NCI-H2107 treated with DMSO at 0.1 percent for 48 hours (cell line): ENCODE measurements around the gene PADI1.
A peak's percentile ranks its signal among the peaks of the same experiment; 100 is the strongest.

ENCODE experiments used
- DNase-seq: peaks from one replicate; lab custom pipeline; 2025; ENCODE audit not compliant: unreplicated experiment; lab: John Stamatoyannopoulos, UW

The PADI1 gene

GRCh38 chr1:17214876-17215544 is 10.1 kb downstream of the PADI1 start:
- DNase-seq, result no peak

- no peak for DNase-seq
Measured at GRCh38 chr1:17215545-17215890, 10.6 kb downstream of the PADI1 start.

- DNase-seq, result no peak
Measured at GRCh38 chr1:17216078-17216477, 11.2 kb downstream of the PADI1 start.

- no peak for DNase-seq
Measured at GRCh38 chr1:17217607-17218006, 12.7 kb downstream of the PADI1 start.

- DNase-seq, result no peak
Measured at GRCh38 chr1:17218939-17219338, 14.0 kb downstream of the PADI1 start.

GRCh38 chr1:17220287-17220686 is 15.4 kb downstream of the PADI1 start:
- no peak for DNase-seq

GRCh38 chr1:17222557-17222956 is 17.6 kb downstream of the PADI1 start:
- DNase-seq, result no peak

- DNase-seq, result no peak
Measured at GRCh38 chr1:17224434-17224833, 19.5 kb downstream of the PADI1 start.

DNA sequence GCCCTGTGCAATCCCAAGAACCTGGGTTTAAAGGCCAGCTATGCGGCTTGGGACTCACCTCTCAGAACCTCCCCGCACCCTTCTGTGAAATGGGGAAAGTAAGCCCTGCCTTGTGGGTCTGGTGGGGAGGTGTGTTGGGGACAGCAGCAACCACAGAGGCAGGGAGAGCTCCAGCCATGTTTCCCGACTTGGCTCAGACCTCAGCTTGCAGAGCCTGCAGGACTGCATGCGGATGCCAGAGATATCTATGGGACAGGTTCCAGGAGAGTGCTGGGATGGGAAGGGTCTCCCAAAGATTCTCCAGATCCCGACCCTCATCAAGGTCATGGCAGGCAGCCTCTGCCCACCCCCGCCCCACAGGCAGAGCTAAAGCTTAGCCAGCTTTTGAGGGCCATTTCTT is 20.2 kb downstream of the PADI1 start:
- no peak for DNase-seq

DNA sequence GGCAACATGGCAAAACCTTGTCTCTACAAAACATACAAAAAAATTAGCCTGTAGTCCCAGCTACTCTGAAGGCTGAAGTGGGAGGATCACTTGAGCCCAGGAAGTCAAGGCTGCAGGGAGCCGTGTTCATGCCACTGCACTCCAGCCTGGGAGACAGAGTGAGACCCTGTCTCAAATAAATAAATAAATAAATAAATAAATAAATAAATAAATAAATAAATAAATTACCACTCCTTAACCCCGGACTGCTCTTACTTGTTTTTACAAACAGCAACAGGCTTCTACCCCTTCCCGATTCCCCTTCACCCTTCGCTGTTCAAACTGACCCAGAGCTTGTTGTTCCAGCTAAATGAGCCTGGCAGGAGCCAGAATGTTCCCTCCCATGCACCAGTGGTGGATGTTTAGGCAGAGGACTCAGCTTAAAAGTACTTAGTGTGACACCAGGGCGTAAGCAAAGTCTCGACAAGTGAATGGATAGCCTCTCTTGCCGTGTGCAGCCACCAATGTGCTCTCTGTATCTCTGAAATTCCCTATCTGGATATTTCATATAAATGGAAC is 22.5 kb downstream of the PADI1 start:
- no peak for DNase-seq

GRCh38 chr1:17228619-17229018 is 23.7 kb downstream of the PADI1 start:
- DNase-seq, result no peak

DNA sequence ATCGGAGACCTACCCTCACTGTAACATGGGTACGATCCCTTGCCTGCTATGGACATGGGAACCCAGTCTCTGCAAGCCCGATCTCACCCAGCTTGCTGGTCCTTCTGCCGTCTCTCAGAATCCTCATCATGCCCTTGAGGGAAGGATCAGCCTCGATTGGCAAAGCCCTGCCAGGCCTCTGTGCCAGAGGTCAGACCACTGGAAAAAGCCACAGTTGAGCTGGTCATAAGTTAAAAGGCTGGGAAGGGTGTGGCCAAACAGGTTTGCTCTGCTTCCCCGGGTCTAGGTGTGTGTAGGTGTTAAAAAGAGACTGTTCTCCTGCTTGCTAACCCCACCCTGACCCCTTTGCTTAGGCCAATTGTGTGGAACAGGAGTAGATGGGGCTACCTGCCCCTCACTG is 24.5 kb downstream of the PADI1 start:
- no peak for DNase-seq

DNA sequence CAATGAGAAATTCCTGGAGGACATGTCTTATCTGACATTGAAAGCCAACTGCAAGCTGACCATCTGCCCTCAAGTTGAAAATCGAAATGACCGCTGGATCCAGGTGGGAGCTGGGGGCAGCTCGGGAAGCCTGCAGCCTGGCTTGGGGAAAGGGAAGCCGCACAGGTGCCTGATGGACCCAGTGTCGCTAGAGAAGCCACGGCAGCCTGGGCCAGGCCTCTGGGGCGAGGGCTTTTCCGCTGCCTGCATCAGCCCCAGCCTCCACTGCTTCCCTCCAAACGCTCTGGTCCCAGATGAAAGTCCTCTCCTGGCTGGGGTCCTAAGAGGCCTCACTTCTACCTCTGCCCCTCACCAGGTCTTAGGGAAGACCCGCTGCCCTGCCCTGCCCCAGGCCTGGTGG is 25.2 kb downstream of the PADI1 start:
- DNase-seq, result no peak

- no peak for DNase-seq
Measured at GRCh38 chr1:17230671-17231310, 25.9 kb downstream of the PADI1 start.

- no peak for DNase-seq
Measured at GRCh38 chr1:17232759-17233661, 28.1 kb downstream of the PADI1 start.

GRCh38 chr1:17233675-17234320 is 28.9 kb downstream of the PADI1 start:
- no peak for DNase-seq

- no peak for DNase-seq
Measured at GRCh38 chr1:17234405-17234804, 29.5 kb downstream of the PADI1 start.

- no peak for DNase-seq
Measured at GRCh38 chr1:17235135-17235885, 30.4 kb downstream of the PADI1 start.

DNA sequence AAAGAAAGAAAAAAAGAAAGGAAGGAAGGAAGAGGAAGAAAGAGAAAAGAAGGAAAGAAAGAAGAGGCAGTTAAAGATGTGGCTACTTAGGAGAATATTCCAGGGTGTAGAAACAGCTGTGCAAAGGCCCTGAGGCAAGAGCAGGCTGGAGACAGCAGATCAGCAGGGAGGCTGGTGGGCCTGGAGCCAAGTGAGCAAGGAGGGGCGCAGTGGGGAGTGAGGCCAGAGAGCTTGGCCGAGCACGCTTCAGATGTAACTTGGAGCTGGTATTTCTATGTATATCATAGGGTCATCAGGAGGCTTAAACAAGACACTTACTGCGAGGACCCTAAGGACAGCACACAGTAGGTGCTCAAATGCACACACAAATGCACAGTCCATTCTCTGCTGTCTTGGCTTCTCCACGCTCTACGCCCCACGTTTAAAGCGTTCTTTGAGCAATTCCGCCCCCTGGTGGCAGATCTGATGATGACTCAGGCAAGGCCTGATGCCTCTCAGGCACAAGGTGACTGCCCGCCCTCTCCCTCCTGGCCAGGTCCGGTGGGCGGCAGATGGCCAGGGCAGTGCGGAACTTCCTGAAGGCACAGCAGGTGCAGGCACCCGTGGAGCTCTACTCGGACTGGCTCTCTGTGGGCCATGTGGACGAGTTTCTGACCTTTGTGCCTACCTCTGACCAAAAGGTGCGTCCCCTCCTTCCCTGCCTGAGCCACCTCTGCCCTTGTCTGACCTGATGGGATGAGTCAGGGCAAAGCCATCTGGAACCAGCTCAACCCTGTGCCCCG is 32.0 kb downstream of the PADI1 start:
- peak; percentile 21 for DNase-seq

GRCh38 chr1:17237561-17237903 is 32.6 kb downstream of the PADI1 start:
- DNase-seq, result no peak
